ENCODE measurements around the gene NEIL3. TPM values are rescaled to one million over a fixed set of nuclear protein-coding genes. Genes with fewer than 3 reads are reported as not detected.

Gene NEIL3
- total RNA-seq, 2 experiments from 2014 or later, result 0.22 to 0.25 TPM

DNA sequence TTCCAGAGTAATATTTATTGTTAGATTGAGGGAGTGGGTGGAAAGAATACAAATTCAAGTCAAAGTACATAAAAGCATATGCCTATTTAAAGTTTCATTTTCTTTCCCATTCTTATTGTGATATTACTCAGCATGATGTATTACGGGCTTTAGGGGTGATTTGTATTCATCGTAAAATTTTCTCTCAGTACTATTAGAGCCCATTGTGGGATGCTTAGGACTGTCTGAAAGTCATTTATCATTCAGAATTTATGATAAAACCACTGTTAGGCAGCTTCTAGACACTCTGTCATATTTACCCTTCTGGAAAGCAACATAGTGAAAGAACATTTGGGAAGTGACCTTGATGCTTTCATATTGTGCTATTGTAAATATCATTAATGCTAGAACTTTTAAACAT is 86.7 kb downstream of the NEIL3 start:
- intact Hi-C loops (cut with DNase I, micrococcal nuclease), result loop anchor here in 1 of 2 experiments (5.0 kb wide), 1 partner anchor 46 kb away; the partner anchor contains the start of gene AGA
- Mint-ChIP-seq H3K9me3 (peaks cover 3% of the 10 kb centered on the region), H3K36me3 (ENCODE audit: low read depth) (no peaks in the 10 kb centered on the region), H3K27me3 (no peaks in the 10 kb centered on the region), H3K27ac (no peak overlapping the region), H3K4me3 (no peak overlapping the region), H3K4me1 (ENCODE audit: low read depth) (peaks cover 45% of the 10 kb centered on the region)
- H3K36me3 ChIP-seq (ENCODE audit: insufficient read depth, low read length), result no peaks in the 10 kb centered on the region
- no peaks in the 10 kb centered on the region for H3K9me3 ChIP-seq (ENCODE audit: control insufficient read depth in 1 of 2, insufficient read depth in 1 of 2, low read length in 2 of 2)
- POLR2A ChIA-PET, result no interaction called here
- no peaks in the 10 kb centered on the region for H3K27me3 ChIP-seq (ENCODE audit: control insufficient read depth in 1 of 2, insufficient read depth in 2 of 2, low read length in 2 of 2)
- ATAC-seq (ENCODE audit: poor library complexity) (no peak), DNase-seq (no peak)
- CTCF ChIA-PET, result interaction anchor here (1.0 kb wide), 1 partner anchor 20 kb away, joined by 3 read pairs; no protein-coding TSS in a partner anchor
- no peak for TF ChIP-seq CTCF (IDR thresholded peaks at IDR 0.05)
- no peak overlapping the region for H3K4me3 ChIP-seq (ENCODE audit: low read length)
- H3K27ac ChIP-seq (ENCODE audit: low read depth in 1 of 2, low read length in 2 of 2), result no peak overlapping the region
- peaks cover 25% of the 10 kb centered on the region for H3K4me1 ChIP-seq (ENCODE audit: insufficient read depth, low read length)

GRCh38 chr4:177400030-177400429 is 90.4 kb downstream of the NEIL3 start:
- TF ChIP-seq CTCF (IDR thresholded peaks at IDR 0.05), result no peak
- no peaks in the 10 kb centered on the region for H3K36me3 ChIP-seq (ENCODE audit: insufficient read depth, low read length)
- no peaks in the 10 kb centered on the region for H3K36me3 Mint-ChIP-seq (ENCODE audit: low read depth)
- H3K27ac Mint-ChIP-seq, result peak overlapping the region; percentile 85
- ATAC-seq (ENCODE audit: poor library complexity), result no peak
- H3K9me3 Mint-ChIP-seq, result peaks cover 3% of the 10 kb centered on the region
- CTCF ChIA-PET, result no interaction called here
- intact Hi-C loops (cut with DNase I, micrococcal nuclease), result no loop called here
- H3K9me3 ChIP-seq (ENCODE audit: control insufficient read depth in 1 of 2, insufficient read depth in 1 of 2, low read length in 2 of 2), result no peaks in the 10 kb centered on the region
- peaks cover 39% of the 10 kb centered on the region for H3K4me1 Mint-ChIP-seq (ENCODE audit: low read depth)
- H3K4me3 Mint-ChIP-seq, result no peak overlapping the region
- H3K27me3 ChIP-seq (ENCODE audit: control insufficient read depth in 1 of 2, insufficient read depth in 2 of 2, low read length in 2 of 2), result no peaks in the 10 kb centered on the region
- peak in 1 of 14 experiments; percentile 2 for DNase-seq
- H3K27ac ChIP-seq (ENCODE audit: low read depth in 1 of 2, low read length in 2 of 2), result peak overlapping the region in 1 of 2 donors; percentile 45
- POLR2A ChIA-PET, result no interaction called here
- no peaks in the 10 kb centered on the region for H3K27me3 Mint-ChIP-seq
- peaks cover 34% of the 10 kb centered on the region for H3K4me1 ChIP-seq (ENCODE audit: insufficient read depth, low read length)
- no peak overlapping the region for H3K4me3 ChIP-seq (ENCODE audit: low read length)

- no peak for ATAC-seq (ENCODE audit: poor library complexity)
- peak overlapping the region; percentile 0 for H3K4me3 Mint-ChIP-seq
- H3K4me1 Mint-ChIP-seq (ENCODE audit: low read depth), result peaks cover 39% of the 10 kb centered on the region
- H3K27me3 Mint-ChIP-seq, result no peaks in the 10 kb centered on the region
- no peaks in the 10 kb centered on the region for H3K9me3 ChIP-seq (ENCODE audit: control insufficient read depth in 1 of 2, insufficient read depth in 1 of 2, low read length in 2 of 2)
- H3K36me3 ChIP-seq (ENCODE audit: insufficient read depth, low read length), result no peaks in the 10 kb centered on the region
- POLR2A ChIA-PET, result interaction anchor here (1.0 to 1.2 kb wide), 2 partner anchors 10 to 41 kb away, joined by 3 to 4 read pairs; partner anchors contain the start of gene AGA
- H3K27ac ChIP-seq (ENCODE audit: low read depth in 1 of 2, low read length in 2 of 2), result peak overlapping the region in 1 of 2 donors; percentile 50
- H3K36me3 Mint-ChIP-seq (ENCODE audit: low read depth), result no peaks in the 10 kb centered on the region
- intact Hi-C loops (cut with DNase I, micrococcal nuclease), result no loop called here
- H3K4me3 ChIP-seq (ENCODE audit: low read length), result no peak overlapping the region
- peak in 2 of 14 experiments; percentile 9 to 65 for DNase-seq
- H3K9me3 Mint-ChIP-seq, result peaks cover 3% of the 10 kb centered on the region
- no peak for TF ChIP-seq CTCF (IDR thresholded peaks at IDR 0.05)
- CTCF ChIA-PET, result no interaction called here
- H3K27me3 ChIP-seq (ENCODE audit: control insufficient read depth in 1 of 2, insufficient read depth in 2 of 2, low read length in 2 of 2), result no peaks in the 10 kb centered on the region
- H3K4me1 ChIP-seq (ENCODE audit: insufficient read depth, low read length), result peaks cover 34% of the 10 kb centered on the region
- H3K27ac Mint-ChIP-seq, result peak overlapping the region; percentile 85
Observed at GRCh38 chr4:177401658-177402273, 92.1 kb downstream of the NEIL3 start.
